K562 (cell line): ENCODE results near the gene DVL3. TPM values are rescaled to one million over a fixed set of nuclear protein-coding genes. Genes with fewer than 3 reads are reported as not detected.

Source experiments
- ATAC-seq: fragments of 200-7000 bp; cut with Tn5 transposase; 3 replicates; pipeline ENCODE4 v1.9.1; 2020; ENCODE audit warnings: moderate library complexity
- BruUV-seq: library from RNA; stranded (reverse); fragments of 400-500 nt; replicated peaks from 2 replicates; lab custom pipeline; 2021; lab: Mats Ljungman, UMichigan
- CTCF ChIA-PET: fragments of 300-600 bp; formaldehyde crosslinking; extraction: SDS; loops from one replicate; lab custom pipeline; 2021; ENCODE audit warnings: low intra/inter-chr PET ratio; lab: Yijun Ruan, JAX
- POLR2A ChIA-PET: fragments of 300-600, 350-650 bp; sonication (Branson Sonifier 250); formaldehyde crosslinking; extraction: SDS; loops from one replicate; lab custom pipeline; 2021; ENCODE audit warnings: antibody characterized with exemption, inconsistent platforms; lab: Yijun Ruan, JAX
- DNase-seq, 4 experiments: peaks; one replicate each; pipeline versions ENCODE4 v3.0.0 to v3.0.0-alpha.2; 2011 to 2018; ENCODE audit warnings: low spot score in 3 of 4, mixed read lengths in 3 of 4; ENCODE audit errors: extremely low read depth in 1 of 4
- FAIRE-seq: peaks from 2 replicates; lab custom pipeline; 2011; peaks lifted over from hg19 to GRCh38; lab: Jason Lieb, UNC
- H2AFZ ChIP-seq: 2 replicates; pipeline ENCODE4 v1.6.0; 2011; ENCODE audit warnings: low read depth, low read length, control low read depth, inconsistent platforms
- H3K27ac ChIP-seq: fragments of 200-600 bp; 3 replicates; pipeline ENCODE4 v1.8.0; 2011; ENCODE audit warnings: low read depth, mild to moderate bottlenecking, control low read depth, inconsistent platforms, low read length, moderate library complexity, mixed read lengths; ENCODE audit errors: extremely low read depth
- H3K27me3 ChIP-seq, 2 experiments: fragments of 300-600 bp in 1 of 2; 2 replicates in 1 of 2; 3 replicates in 1 of 2; pipeline versions ENCODE4 v1.6.0 to v1.8.0; 2011; ENCODE audit warnings: inconsistent platforms in 2 of 2, low read length in 2 of 2, mild to moderate bottlenecking in 1 of 2, mixed read lengths in 1 of 2, moderate library complexity in 1 of 2; ENCODE audit not compliant: control insufficient read depth in 2 of 2, insufficient read depth in 2 of 2
- H3K36me3 ChIP-seq: fragments of 300-600 bp; 3 replicates; pipeline ENCODE4 v1.8.0; 2011; ENCODE audit warnings: mild to moderate bottlenecking, low read length, inconsistent platforms; ENCODE audit not compliant: control insufficient read depth, insufficient read depth
- H3K4me1 ChIP-seq, 2 experiments: fragments of 200-600 bp in 1 of 2; replicated peaks in 1 of 2; 2 replicates in 1 of 2; 3 replicates in 1 of 2; pipeline versions ENCODE4 v1.5.1 to v1.8.0; 2011; ENCODE audit warnings: inconsistent platforms in 2 of 2, low read length in 2 of 2, mild to moderate bottlenecking in 1 of 2, mixed read lengths in 1 of 2, moderate library complexity in 1 of 2; ENCODE audit not compliant: control insufficient read depth in 2 of 2, insufficient read depth in 2 of 2
- H3K4me2 ChIP-seq: 2 replicates; pipeline ENCODE4 v1.6.1; 2011; ENCODE audit warnings: low read length, control low read depth, inconsistent platforms, mixed read lengths; ENCODE audit not compliant: insufficient read depth
- H3K4me3 ChIP-seq: fragments of 200-600 bp; sonication (generic), shearing (Covaris generic); 2 replicates; pipeline ENCODE4 v1.5.1; 2016; ENCODE audit warnings: control low read depth, inconsistent platforms
- H3K79me2 ChIP-seq: fragments of 200-600 bp; 3 replicates; pipeline ENCODE4 v1.8.0; 2011; ENCODE audit warnings: low read length, inconsistent platforms; ENCODE audit not compliant: control insufficient read depth, insufficient read depth
- H3K9ac ChIP-seq, 2 experiments: 2 replicates each; pipeline versions ENCODE4 v1.6.0 to v1.6.1; 2011; ENCODE audit warnings: low read depth in 2 of 2, low read length in 2 of 2, control low read depth in 1 of 2, inconsistent platforms in 1 of 2, mild to moderate bottlenecking in 1 of 2, mixed read lengths in 1 of 2; ENCODE audit not compliant: insufficient read depth in 1 of 2
- H3K9me1 ChIP-seq: one replicate; pipeline ENCODE4 v1.6.0; 2011; ENCODE audit warnings: inconsistent platforms, mild to moderate bottlenecking, low read length, moderate library complexity; ENCODE audit not compliant: control insufficient read depth, insufficient read depth
- H3K9me3 ChIP-seq: replicated peaks from 2 replicates; pipeline ENCODE4 v1.5.1; 2011; ENCODE audit warnings: low read depth, low read length, inconsistent platforms; ENCODE audit not compliant: control insufficient read depth, insufficient read depth
- H4K20me1 ChIP-seq: replicated peaks from 2 replicates; pipeline ENCODE4 v1.6.1; 2011; ENCODE audit warnings: low read length, inconsistent platforms, mixed read lengths; ENCODE audit not compliant: control insufficient read depth, insufficient read depth
- ARID4B ChIP-seq: sonication (generic); formaldehyde crosslinking; IDR thresholded peaks from 2 replicates; pipeline ENCODE4 v1.8.0; 2022; ENCODE audit warnings: mild to moderate bottlenecking, missing genetic modification reagents
- ARNT ChIP-seq, 2 experiments: fragments of 450-650 bp; IDR thresholded peaks; 2 replicates each; pipeline ENCODE4 v1.6.1; 2016; ENCODE audit warnings: mild to moderate bottlenecking in 1 of 2
- ELF4 ChIP-seq: fragments of 450-650 bp; formaldehyde crosslinking; IDR thresholded peaks from 2 replicates; pipeline ENCODE4 v1.4.0; 2022; ENCODE audit warnings: missing genetic modification characterization
- FOS ChIP-seq: IDR thresholded peaks from 3 replicates; pipeline ENCODE4 v1.6.1; 2011; ENCODE audit not compliant: insufficient read length; ENCODE audit errors: extremely low read depth
- FOXA3 ChIP-seq, 2 experiments: fragments of 450-650 bp in 1 of 2; sonication (generic) in 1 of 2; formaldehyde crosslinking; IDR thresholded peaks in 1 of 2; conservative IDR thresholded peaks in 1 of 2; 2 replicates each; pipeline versions ENCODE4 v1.4.0 to v1.8.0; 2020 to 2022; ENCODE audit warnings: mild to moderate bottlenecking in 2 of 2, missing genetic modification reagents in 1 of 2
- GTF2A2 ChIP-seq: IDR thresholded peaks from 2 replicates; pipeline ENCODE4 v1.6.1; 2016; ENCODE audit warnings: mild to moderate bottlenecking, missing genetic modification characterization, missing compliant biosample characterization
- GTF3C2 ChIP-seq: IDR thresholded peaks from 3 replicates; pipeline ENCODE4 v1.6.1; 2011; ENCODE audit warnings: borderline replicate concordance, mild to moderate bottlenecking, moderate library complexity; ENCODE audit not compliant: insufficient read length; ENCODE audit errors: extremely low read depth
- HDAC1 ChIP-seq, 2 experiments: fragments of 450-650 bp; IDR thresholded peaks; 2 replicates each; pipeline ENCODE4 v1.6.1; 2016 to 2017; ENCODE audit warnings: inconsistent platforms in 1 of 2, mild to moderate bottlenecking in 1 of 2, moderate library complexity in 1 of 2
- PCBP2 ChIP-seq: fragments of 200-400 bp; formaldehyde crosslinking; IDR thresholded peaks from 2 replicates; pipeline ENCODE4 v1.6.1; 2018; ENCODE audit warnings: low read length, low read depth, mild to moderate bottlenecking, moderate library complexity; ENCODE audit not compliant: poor library complexity, severe bottlenecking
- SMAD4 ChIP-seq: fragments of 250-450 bp; sonication (Bioruptor Pico); conservative IDR thresholded peaks from 2 replicates; pipeline ENCODE4 v1.8.0; 2021; ENCODE audit warnings: inconsistent platforms, mild to moderate bottlenecking, moderate library complexity
- TAF15 ChIP-seq: fragments of 200-400 bp; formaldehyde crosslinking; IDR thresholded peaks from 2 replicates; pipeline ENCODE4 v1.6.1; 2017; ENCODE audit warnings: mild to moderate bottlenecking, low read depth, low read length, moderate library complexity
- ZKSCAN3 ChIP-seq: fragments of 250-450 bp; sonication (Bioruptor Pico); IDR thresholded peaks from 2 replicates; pipeline ENCODE4 v1.4.0; 2020
- ZNF134 ChIP-seq: fragments of 250-450 bp; sonication (Bioruptor Pico); conservative IDR thresholded peaks from 2 replicates; pipeline ENCODE4 v1.4.0; 2020
- ZNF23 ChIP-seq: fragments of 250-450 bp; sonication (Bioruptor Pico); IDR thresholded peaks from 2 replicates; pipeline ENCODE4 v1.4.0; 2020; ENCODE audit warnings: mild to moderate bottlenecking
- WGBS: fragments of 100-300 bp; shearing (Covaris generic); methylation state at CpG from one replicate; pipeline ENCODE4 v1.1.6; 2016; ENCODE audit warnings: low coverage, mixed read lengths; ENCODE audit not compliant: insufficient coverage; ENCODE audit errors: missing lambda C conversion rate; 5-methylcytosine and 5-hydroxymethylcytosine counted together
- in situ Hi-C: fragments of 300-500 bp; cut with MboI; formaldehyde crosslinking; loops from 4 replicates; pipeline ENCODE4 v1.15.0; 2018; ENCODE audit warnings: inconsistent platforms, mixed read lengths
- intact Hi-C: fragments of 100-400 bp; cut with micrococcal nuclease; formaldehyde crosslinking; loops from 2 replicates; pipeline ENCODE4 v1.14.2; 2022
- polyA plus RNA-seq, 8 experiments: library from polyadenylated mRNA; depleted of rRNA in 4 of 8; stranded (reverse) in 5 of 8; unstranded in 3 of 8; fragments of >200 nt; fragmentation: Nextera tagmentation in 2 of 8; fragmentation: Illumina TruSeq in 1 of 8; extraction: Ambion mirVana in 2 of 8; extraction: Trizol in 1 of 8; gene quantifications; 2 replicates each; pipeline versions ENCODE4 v1.2.1 to v1.2.3, GENCODE V29; 2011 to 2014; ENCODE audit warnings: inconsistent platforms in 1 of 8, missing spikeins in 1 of 8
- total RNA-seq, 7 experiments: library from RNA; depleted of rRNA in 6 of 7; stranded (reverse); fragments of >200 nt in 6 of 7; fragmentation: Illumina TruSeq in 2 of 7; extraction: Trizol in 2 of 7; gene quantifications; 2 replicates each; pipeline versions ENCODE4 v1.2.1 to v1.2.3, GENCODE V29; 2011 to 2021; ENCODE audit warnings: low replicate concordance in 1 of 7

The DVL3 gene
- total and polyA plus RNA-seq, 9 of the 15 experiments (the other 6 are each of a cell fraction or from before 2014, with no cell fraction given), result 3.1 to 57.9 (median 20.1) TPM

DNA sequence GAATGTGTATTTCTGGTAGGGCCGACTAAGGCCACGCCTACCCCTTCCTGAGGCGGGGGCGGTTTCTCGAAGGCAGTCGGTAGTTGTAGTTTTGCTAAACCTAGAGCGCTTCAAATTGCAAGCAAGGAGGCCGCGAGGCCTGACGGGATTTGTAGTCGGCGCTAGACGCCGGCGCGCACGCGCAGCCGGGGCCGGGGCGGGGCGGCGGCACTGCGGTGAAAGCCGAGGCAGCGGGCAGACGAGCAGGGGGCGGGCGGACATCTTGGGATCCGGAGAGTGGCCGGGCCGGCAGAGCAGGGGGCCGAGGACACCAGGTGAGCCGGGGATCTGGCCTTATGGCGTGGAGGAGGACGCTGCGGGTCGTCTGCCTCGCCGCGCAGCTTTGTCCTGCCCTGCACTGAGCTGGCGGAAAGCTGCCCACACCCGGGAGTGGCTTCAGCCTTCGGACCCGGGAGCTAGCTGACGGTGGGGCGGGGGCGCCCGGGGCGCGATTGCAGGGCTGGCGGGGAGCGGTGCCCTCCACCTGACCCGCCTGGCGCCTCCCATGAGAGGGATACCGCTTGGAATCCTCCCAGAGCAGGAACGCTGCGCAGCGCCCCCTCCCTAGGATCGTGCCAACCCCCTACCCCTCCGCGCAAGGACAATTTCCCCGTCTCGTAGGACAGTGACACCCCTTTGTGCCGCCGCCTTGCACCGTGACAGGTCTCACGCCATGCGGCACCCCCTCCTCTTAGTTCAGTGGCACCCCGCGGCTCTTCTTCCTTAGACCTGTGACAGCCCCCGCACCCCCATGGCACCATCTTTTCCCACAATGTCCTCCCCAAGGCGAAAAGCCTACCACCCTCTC, 19.7 kb downstream of the DVL3 start, which contains the start of gene AP2M1:
AP2M1 (plus strand) TSS at position 210 of the 847 bp plus-strand sequence. CDS start 2,139 bp downstream, outside the sequence.
- peaks cover 41 to 56% of the 10 kb centered on the region in 2 experiments; a peak in 4 of 5 replicates for H3K4me1 ChIP-seq
- peaks cover 69% of the 10 kb centered on the region for H3K36me3 ChIP-seq
- H4K20me1 ChIP-seq, result peaks cover 17% of the 10 kb centered on the region
- peak within 1 kb of the TSS; percentile 82 for H3K27ac ChIP-seq
- peak within 1 kb of the TSS; percentile 78 for H2AFZ ChIP-seq
- H3K27me3 ChIP-seq, result no peaks in the 10 kb centered on the region
- FAIRE-seq, result peak; percentile 91
- peak; percentile 88 for ATAC-seq
- no peaks in the 10 kb centered on the region for H3K9me1 ChIP-seq
- BruUV-seq, result no TSS peak
- intact Hi-C loops, result loop anchor here (2.0 to 5.0 kb wide), 3 partner anchors 20 to 122 kb away; partner anchors contain the start of genes DVL3, EIF2B5 and PSMD2
- CTCF ChIA-PET, result interaction anchor here (1.0 kb wide), 1 partner anchor 29 kb away, joined by 3 read pairs; no protein-coding TSS in a partner anchor
- peak within 1 kb of the TSS; percentile 91 to 100 for H3K9ac ChIP-seq
- H3K79me2 ChIP-seq, result peaks cover 46% of the 10 kb centered on the region
- H3K4me2 ChIP-seq, result peak within 1 kb of the TSS; percentile 89
- no peaks in the 10 kb centered on the region for H3K9me3 ChIP-seq
- H3K4me3 ChIP-seq, result peak within 1 kb of the TSS; percentile 81
- WGBS, result under 1% methylated on average over 70 of the region's 73 CpGs
- peak; percentile 86 to 98 (median 92) for DNase-seq
- POLR2A ChIA-PET, result interaction anchor here (0.5 to 3.6 kb wide), 6 partner anchors 9 to 158 kb away, joined by 3 to 27 read pairs (median 3); partner anchors contain the start of gene DVL3
- in situ Hi-C loops, result no loop called here
- TF ChIP-seq FOXA3 (CRISPR knock-in tag; conservative IDR thresholded peaks at IDR 0.05 in 1 of 2, IDR thresholded peaks at IDR 0.05 in 1 of 2), result no peak
- peak; percentile 43; the same call in 1 of the 2 replicates for TF ChIP-seq ARID4B (CRISPR knock-in tag)
- no peak for TF ChIP-seq ARNT (IDR thresholded peaks at IDR 0.05)
- TF ChIP-seq ELF4 (CRISPR knock-in tag), result no peak
- TF ChIP-seq GTF2A2 (tag), result no peak
- TF ChIP-seq ZNF23, result no peak
- 0 out of 2 replicates have a peak, but pooled peaks have one; percentile 39 for TF ChIP-seq SMAD4 (CRISPR knock-in tag)
- no peak for TF ChIP-seq ZKSCAN3 (CRISPR knock-in tag)
- no peak for TF ChIP-seq FOS
- TF ChIP-seq TAF15, result no peak
- no peak for TF ChIP-seq ZNF134 (CRISPR knock-in tag)
- TF ChIP-seq PCBP2, result no peak
- TF ChIP-seq HDAC1 (IDR thresholded peaks at IDR 0.05), result peak in 1 of 2 experiments; percentile 55; a peak in 1 of 4 replicates
- no peak for TF ChIP-seq GTF3C2
